RCC 7860 (cell line): ENCODE measurements around the gene SULT1C3.
"Not testable (repeated sequence)": the region's sequence is repeated elsewhere in the genome, so short reads cannot be mapped to it uniquely, and the experiment has no call there.

ENCODE experiments used
- DNase-seq: peaks from one replicate; pipeline ENCODE4 v3.0.0-alpha.2; 2015; ENCODE audit warnings: low spot score
- FAIRE-seq: peaks from 2 replicates; lab custom pipeline; 2012; peaks lifted over from hg19 to GRCh38; lab: Jason Lieb, UNC

SULT1C3 gene

DNA sequence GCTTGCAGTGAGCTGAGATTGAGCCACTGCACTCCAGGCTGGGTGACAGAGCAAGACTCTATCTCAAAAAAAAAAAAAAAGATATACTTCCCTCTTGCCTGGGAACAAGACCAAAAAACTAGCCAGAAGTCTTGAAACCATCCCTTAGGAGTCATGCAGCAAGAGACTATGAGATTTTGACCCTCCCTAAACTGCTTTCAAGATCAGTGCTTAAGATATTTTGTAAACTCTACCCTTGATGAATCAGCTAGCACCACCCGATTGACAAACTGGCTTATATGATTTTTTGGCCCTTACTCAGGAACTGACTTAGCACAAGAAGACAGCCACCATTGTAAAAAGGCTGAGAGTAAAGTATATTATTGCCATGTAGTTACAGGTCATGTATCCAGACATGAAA lies 3.8 kb downstream of the SULT1C3 start:
- FAIRE-seq, result no peak
- DNase-seq, result no peak

- FAIRE-seq (no peak), DNase-seq (no peak)
These were observed 5.1 kb downstream of the SULT1C3 start for GRCh38 chr2:108244667-108245414.

- DNase-seq (no peak), FAIRE-seq (no peak)
These were observed 13.3 kb downstream of the SULT1C3 start for GRCh38 chr2:108253106-108253505.

DNA sequence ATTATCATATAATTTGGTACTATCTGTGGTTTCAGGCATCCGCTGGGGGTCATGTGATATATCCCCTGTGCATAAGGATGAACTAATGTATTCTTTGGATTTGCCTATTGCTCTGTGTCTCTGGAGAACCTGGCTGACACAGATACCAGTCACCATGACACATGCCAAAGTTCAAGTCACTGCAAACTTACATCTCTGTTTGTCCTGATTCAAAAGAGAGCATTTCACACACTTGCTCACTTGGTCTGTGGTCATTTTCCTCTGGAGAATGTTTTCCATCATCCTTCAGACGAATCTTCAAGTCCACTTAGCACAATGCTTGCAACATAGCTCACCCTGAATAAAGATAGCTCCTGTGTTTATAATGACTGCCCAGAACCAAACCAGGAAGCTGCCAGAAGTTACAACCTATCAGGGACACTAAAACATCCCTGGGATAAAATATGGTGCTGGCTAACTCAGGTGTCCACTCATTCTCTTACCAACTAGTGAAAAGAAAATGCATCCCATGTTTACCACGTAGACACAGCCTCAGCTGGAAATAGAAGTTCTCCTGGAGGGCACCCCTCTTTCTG lies 18.1 kb downstream of the SULT1C3 start:
- FAIRE-seq (peak; percentile 50), DNase-seq (peak; percentile 70)

- DNase-seq (no peak), FAIRE-seq (no peak)
These were observed 21.0 kb downstream of the SULT1C3 start for GRCh38 chr2:108260773-108261172.

- FAIRE-seq (no peak), DNase-seq (no peak)
These were observed 22.3 kb downstream of the SULT1C3 start for GRCh38 chr2:108262036-108262435.

- no peak for FAIRE-seq
- no peak for DNase-seq
These were observed 23.6 kb downstream of the SULT1C3 start for GRCh38 chr2:108263401-108263800.

DNA sequence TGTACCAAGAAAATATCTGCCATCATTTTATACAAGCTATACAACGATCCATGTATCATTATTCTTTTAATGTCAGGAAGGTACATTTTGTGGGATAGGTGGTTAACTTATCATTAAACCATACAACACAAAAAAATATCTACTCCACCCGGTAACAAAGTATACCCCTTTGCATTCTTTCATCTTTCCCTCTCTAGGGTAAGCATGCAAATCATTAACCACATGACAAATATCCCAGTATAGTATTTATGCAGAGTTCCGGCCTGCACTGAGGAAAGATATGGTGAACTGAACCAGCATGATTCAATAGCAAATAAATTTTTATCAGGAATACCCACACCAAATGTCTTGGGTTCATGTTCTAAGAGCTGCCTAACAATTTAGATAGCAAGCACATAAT lies 26.4 kb downstream of the SULT1C3 start:
- peak; percentile 63 for DNase-seq
- FAIRE-seq, result peak; percentile 91

DNA sequence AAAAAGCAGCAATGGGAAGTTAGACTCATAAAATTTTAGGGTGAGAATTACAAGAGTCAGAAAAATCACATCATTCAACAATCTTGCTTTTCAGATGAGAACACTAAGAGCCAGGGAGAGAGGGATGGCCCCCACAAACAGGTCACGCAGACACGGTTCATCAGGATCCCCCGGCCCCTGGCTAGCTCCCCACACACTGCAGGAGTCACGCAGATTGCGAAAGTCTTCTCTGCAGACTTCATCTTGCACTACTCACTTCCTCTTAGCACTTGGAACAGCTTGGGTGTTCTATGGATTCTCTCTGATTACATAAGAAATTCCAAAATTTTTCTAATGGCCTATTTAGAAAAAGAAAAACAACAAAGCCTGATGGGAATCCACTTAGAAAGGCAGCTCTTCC lies 27.3 kb downstream of the SULT1C3 start:
- DNase-seq (peak; percentile 67), FAIRE-seq (peak; percentile 61)

DNA sequence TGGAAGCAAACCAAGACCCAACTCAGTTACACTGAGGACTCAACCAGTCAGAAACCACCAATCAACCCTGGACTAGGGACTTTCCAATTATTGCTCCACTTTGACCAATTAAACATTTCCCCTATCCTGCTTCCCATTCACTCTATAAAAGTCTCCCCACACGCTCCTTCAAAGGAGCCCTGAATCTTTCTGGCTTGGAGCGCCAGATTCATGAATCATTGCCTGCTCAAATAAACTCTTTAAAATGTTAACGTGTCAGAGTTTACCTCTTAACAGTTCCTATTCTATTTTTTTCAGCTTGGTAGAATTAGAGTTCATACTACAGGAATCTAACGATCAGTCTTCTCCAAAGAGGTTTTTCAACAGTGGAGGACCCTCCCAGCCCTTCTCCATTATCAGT lies 28.2 kb downstream of the SULT1C3 start:
- peak; percentile 89 for FAIRE-seq
- DNase-seq, result peak; percentile 67

DNA sequence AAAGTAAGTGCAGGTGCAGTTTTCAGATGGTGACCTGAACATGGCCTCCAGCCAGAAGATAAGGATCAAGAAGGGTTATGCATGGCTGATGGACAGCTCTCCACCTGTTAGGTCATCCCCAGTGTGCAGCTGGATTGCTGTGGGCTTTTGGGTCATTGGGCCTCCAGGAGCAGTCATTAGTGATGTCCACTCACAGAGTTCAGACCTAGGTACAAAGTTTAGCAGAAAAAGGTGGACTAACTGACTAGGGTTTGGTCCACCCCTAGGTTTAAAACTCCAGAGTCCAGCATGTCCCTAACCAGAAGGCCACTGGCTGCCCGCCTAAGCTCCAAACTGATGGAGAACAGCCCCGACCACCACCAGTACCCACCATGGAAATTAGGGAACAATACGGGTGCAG lies 30.6 kb downstream of the SULT1C3 start:
- no peak for FAIRE-seq

GRCh38 chr2:108270768-108271506 lies 31.2 kb downstream of the SULT1C3 start:
- FAIRE-seq (no peak), DNase-seq (no peak)

More for the DNA sequence above, 30.6 kb downstream of the SULT1C3 start:
- DNase-seq, result no peak

DNA sequence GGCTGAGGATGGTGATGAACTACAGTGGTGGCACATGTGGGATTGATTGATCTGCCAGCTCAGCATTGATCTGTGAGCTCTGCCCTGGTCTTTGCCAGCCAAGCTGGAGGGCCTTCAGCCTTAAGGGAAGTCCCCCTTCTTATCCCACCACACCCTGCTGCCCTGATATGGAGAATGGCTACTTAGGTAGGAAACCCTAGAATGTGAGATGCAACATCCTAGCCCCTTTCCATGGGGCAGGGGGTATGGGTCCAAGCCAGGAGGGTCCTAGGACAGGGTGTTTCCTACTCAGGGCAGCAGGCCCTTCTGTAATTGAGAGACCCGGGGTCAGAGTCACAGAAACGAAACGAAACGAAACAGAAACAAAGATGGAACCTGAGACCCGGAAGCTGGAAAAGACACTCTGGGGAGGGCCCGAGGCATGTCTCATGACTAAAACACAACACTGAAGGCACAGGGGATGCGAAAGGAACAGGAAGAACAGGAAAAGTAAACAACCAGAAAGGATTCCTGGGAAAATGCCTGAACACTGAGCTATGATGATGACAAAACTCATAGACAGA lies 32.0 kb downstream of the SULT1C3 start:
- peak; percentile 17 for DNase-seq
- FAIRE-seq, result no peak

DNA sequence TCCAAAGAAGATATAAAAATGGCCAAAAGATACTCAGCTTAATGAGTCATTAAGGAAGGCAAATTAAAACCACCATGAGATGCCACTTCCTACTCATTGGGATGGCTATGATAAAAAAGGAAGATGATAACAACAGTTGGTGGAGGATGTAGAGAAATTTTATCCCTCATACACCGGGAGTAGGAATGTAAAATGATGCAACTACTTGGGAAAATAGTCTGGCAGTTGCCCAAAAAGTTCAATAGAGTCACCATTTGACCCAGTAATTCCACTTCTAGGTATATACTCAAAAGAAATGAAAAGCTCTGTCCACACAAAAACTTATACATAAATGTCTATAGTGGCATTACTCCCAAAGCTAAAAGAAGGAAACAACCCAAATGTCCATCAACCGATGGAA lies 38.9 kb downstream of the SULT1C3 start:
- DNase-seq, result no peak
- no peak for FAIRE-seq

DNA sequence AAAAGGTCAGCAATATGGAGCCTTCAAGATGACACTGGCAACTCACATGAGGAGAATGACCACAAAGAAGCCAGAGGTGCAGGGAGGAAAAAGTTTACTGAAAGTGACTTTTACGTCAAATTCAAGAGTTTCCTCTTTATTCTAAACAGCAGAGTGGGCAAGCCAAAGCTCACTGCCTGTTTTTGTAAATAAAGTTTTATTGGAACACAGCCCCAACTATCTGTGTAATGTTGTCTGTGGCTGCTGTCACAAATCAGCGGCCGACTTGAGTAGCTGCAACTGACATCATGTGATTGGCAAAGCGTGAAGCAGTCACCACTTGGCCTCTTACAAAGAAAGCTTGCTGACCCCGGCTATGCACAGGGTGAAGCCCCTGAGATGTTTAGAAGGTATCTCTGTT lies 39.7 kb downstream of the SULT1C3 start:
- no peak for DNase-seq
- FAIRE-seq, result no peak

DNA sequence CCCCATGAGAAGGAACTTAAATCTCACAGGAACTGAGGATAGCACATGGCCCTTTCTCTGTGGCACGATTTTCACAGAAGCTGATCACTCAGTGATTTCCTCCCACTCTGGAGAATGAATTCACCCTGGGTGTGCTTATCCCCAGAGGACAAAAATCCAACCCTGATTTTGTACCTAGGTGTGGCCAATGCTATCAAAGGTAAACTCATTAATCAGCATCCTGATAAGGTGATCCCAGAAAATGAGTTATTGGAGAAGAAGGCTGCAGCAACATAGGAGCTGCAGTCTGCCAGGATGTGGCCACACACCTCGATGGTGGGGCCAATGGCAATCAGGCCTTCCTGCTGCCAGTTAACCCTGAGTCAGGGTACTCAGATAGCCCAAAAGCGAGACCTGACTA lies 40.7 kb downstream of the SULT1C3 start:
- FAIRE-seq (no peak), DNase-seq (no peak)

DNA sequence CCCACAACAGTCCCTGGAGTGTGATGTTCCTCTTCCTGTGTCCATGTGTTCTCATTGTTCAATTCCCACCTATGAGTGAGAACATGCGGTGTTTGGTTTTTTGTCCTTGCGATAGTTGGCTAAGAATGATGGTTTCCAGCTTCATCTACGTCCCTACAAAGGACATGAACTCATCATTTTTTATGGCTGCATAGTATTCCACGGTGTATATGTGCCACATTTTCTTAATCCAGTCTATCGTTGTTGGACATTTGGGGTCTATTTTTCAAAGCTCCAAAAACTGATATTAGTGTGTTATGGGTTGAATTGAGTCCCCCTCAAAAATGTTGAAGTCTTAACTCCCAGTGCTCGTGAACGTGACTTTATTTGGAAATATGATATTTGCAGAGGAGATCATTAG lies 44.8 kb downstream of the SULT1C3 start:
- FAIRE-seq, DNase-seq: not testable (repeated sequence)

DNA sequence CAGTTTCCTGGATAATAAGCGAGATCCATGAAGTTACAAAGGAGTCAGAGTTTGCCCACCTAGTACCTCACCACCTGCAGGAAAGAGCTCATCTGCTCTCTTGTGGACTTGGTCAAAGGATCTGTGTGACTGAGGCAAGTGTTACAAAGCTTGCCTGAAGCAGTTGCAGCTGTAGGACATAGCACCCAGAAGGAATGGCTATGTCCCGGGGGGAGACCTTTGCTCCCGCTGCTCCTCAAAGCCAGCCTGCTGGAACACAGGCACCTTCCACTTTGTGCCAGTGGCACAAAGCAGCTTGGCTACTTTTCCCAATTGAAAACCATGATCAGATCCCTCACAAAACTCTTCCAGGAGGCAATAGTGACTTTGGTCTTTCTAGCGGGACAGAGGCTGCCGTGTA lies 45.8 kb downstream of the SULT1C3 start:
- no peak for DNase-seq
- FAIRE-seq, result no peak

GRCh38 chr2:108287169-108287568 lies 47.4 kb downstream of the SULT1C3 start:
- DNase-seq, result no peak
- no peak for FAIRE-seq

DNA sequence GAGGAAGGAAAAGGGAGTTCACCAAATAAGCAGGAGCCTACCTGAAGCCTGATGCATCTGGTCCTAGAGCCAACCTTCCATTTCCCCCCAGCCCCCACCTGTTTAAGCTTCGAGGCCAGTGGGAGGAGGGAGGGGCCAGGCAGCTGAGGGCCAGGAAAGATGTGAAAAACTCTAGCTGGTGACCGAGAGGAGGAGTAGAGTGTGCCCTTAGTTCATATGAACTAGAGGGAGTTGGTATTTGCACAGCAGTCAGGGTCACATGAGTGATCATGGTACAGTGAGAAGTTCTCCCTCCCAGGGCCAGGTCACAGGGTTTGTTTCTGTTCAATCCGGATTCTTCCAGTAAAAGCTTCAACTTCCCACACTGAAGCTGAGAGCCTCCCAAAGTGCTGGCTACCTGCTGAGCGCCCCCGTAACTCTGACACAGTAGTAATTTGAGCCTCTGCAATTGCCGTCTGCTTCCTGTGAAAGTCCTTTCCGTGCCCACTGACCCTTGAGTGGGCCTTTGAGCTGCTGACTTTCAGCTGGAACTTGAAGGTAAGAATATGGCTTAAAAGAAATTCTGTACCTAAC lies 48.9 kb downstream of the SULT1C3 start, which contains the start of gene SULT1C2:
Gene SULT1C2 (plus strand): TSS at position 362 of the 573 bp plus-strand sequence. CDS start 4,773 bp downstream, outside the sequence.
- no peak for DNase-seq
- no peak for FAIRE-seq

GRCh38 chr2:108293850-108294249 lies 54.1 kb downstream of the SULT1C3 start:
- no peak for FAIRE-seq
- DNase-seq, result no peak
